CD4-positive, alpha-beta T cell treated with Interleukin-4 for 1 hour (primary cell): ENCODE data around the gene HLA-DMA.

Experiments used
- DNase-seq, 2 donors: peaks; one replicate each; pipeline ENCODE4 v3.0.0-alpha.2; 2020 to 2022

HLA-DMA gene

GRCh38 chr6:32952817-32953739, at the start of gene HLA-DMA:
Gene HLA-DMA, minus strand, starts transcription at chr6:32953097. Its CDS starts 61 bp downstream, at chr6:32953036.
- DNase-seq: peak; percentile 93

GRCh38 chr6:33001685-33002084, 48.8 kb upstream of the HLA-DMA start:
- no peak for DNase-seq

GRCh38 chr6:33000055-33000454, 47.2 kb upstream of the HLA-DMA start:
- peak; percentile 34 to 41 for DNase-seq

GRCh38 chr6:32995448-32995847, 42.6 kb upstream of the HLA-DMA start:
- no peak for DNase-seq

- DNase-seq: no peak
These were observed 40.6 kb upstream of the HLA-DMA start for GRCh38 chr6:32993363-32993973.

- DNase-seq: no peak
These were observed 39.1 kb upstream of the HLA-DMA start for GRCh38 chr6:32991972-32992371.

- no peak for DNase-seq
These were observed 36.5 kb upstream of the HLA-DMA start for GRCh38 chr6:32989368-32989767.

- peak; percentile 89 to 90 for DNase-seq
These were observed 31.9 kb upstream of the HLA-DMA start for GRCh38 chr6:32984622-32985389.

GRCh38 chr6:32983964-32984621, 31.2 kb upstream of the HLA-DMA start:
- peak in 1 of 2 donors; percentile 29 for DNase-seq

- peak in 1 of 2 donors; percentile 28 for DNase-seq
These were observed 30.6 kb upstream of the HLA-DMA start for GRCh38 chr6:32983493-32983848.

GRCh38 chr6:32982702-32983492, 30.0 kb upstream of the HLA-DMA start:
- peak in 1 of 2 donors; percentile 29 for DNase-seq

GRCh38 chr6:32982084-32982701, 29.3 kb upstream of the HLA-DMA start:
- peak in 1 of 2 donors; percentile 37 for DNase-seq

GRCh38 chr6:32980488-32981038, 27.7 kb upstream of the HLA-DMA start:
- no peak for DNase-seq

- DNase-seq: no peak
These were observed 27.0 kb upstream of the HLA-DMA start for GRCh38 chr6:32979720-32980487.

- DNase-seq: no peak
These were observed 25.0 kb upstream of the HLA-DMA start for GRCh38 chr6:32977953-32978324.

GRCh38 chr6:32977272-32977952, 24.5 kb upstream of the HLA-DMA start:
- DNase-seq: no peak

GRCh38 chr6:32976334-32977069, 23.6 kb upstream of the HLA-DMA start:
- no peak for DNase-seq

- DNase-seq: no peak
These were observed 23.0 kb upstream of the HLA-DMA start for GRCh38 chr6:32975886-32976285.
